Anterior cingulate cortex (tissue), 58 donors: ENCODE results near the gene JADE2.
"Not testable (repeated sequence)": the region's sequence is repeated elsewhere in the genome, so short reads cannot be mapped to it uniquely, and the experiment has no call there.

ENCODE experiments used
- DNase-seq, 58 donors: peaks; one replicate each; lab custom pipeline; 2025; lab: John Stamatoyannopoulos, UW

Gene JADE2

DNA sequence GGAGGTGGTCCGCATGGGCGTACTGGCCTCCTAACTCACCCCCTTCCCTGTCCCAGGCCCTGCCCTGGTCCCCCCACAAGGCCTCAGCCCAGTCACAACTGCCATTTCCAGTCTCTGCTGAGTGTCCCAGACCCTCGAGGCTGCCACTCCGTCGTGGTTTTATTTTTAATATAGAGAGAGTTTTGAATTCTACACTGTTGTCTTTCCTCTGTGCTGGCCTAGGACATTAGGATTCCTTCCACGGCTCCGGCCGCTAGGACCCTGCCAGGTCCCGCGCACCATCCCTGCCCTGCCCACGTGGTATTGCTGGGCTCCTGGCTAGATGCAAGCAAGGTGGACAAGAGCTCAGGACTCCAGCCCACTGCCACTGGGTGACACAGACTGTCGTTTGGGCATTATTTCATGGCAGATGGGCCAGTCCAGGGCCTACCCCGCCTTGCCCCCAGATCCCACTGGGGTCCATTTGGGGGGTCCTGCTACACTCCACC, 53.9 kb downstream of the JADE2 start:
- no peak for DNase-seq

DNA sequence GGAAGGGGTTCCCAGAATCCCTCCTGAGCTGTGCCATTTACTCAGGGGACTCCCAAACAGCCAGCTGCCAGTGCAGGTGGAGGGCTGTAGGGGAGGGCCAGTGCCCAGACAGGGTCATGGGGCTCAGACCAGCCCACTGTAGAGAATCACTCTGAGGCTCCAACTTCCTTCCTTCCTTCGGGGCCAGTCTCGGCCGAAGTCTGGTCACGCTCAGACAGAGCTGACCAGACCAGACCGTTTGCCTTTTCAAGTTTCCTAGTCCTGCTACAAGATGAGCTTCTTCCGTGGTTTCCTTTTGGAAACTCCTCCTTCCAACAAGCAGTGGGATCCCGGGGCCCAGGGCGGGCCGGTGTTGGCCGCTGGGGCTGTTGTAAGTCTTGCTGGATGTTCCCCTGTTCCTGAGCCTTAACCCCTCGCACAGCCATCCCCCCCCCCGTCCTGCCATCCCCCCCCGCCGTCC, 54.6 kb downstream of the JADE2 start:
- peak in 2 of 58 donors; percentile 15 to 57 for DNase-seq

DNA sequence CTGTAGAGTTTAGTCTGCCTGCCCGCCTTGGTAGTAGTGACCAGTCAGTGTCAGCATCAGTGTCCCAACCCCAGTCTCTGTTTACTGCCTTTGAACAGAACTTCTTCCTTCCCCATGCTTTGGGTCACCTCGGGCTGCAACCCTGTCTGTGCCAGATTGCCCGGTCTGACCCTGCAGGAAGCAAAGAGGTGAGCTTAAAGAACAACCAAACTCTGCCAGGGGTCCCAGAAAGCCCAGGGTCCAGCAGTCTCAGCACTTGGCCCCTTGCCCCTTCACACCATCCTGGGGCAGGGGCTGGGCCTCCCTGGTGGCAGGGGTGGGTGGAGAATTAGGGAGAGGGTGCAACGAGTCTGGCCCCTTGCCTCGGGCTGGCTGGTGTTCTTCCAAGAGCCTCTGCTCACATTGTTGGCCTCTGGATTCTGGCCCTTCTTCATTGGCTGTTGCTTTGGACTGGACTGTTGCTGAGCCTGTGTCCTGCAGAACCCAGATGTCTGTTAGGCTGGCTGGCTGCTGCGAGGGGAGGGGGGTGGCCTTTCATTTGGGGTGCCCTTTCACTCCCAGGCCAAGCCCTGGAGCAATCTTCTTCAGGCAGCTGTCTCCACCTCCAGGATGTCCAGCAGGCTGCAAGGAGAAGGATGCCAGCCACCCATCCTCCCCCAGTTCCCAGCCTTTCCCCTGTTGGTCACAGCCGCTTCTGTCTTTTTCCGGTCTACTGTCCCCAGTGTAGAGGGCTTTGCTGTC, 55.9 kb downstream of the JADE2 start:
- peak in 2 of 58 donors; percentile 22 to 25 for DNase-seq

DNA sequence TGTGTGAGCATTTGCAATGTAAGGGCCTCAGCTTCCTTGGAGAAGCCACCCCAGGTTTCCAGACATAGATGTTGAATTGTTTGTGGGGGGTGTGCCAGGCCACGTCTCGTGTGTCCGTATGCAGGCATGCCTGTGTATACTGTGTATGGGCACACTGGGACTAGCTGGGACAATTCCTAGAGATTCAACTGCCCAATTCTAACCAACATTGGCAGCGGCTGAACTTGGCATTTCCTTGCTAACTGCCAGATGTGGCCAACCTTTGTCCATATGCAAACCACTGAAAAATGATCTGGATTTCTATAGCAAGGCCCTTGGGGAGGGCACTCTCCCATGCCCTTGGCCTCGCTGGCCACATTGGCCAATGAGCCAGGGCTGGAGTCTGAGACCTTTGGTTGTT, 56.8 kb downstream of the JADE2 start:
- DNase-seq: no peak

DNA sequence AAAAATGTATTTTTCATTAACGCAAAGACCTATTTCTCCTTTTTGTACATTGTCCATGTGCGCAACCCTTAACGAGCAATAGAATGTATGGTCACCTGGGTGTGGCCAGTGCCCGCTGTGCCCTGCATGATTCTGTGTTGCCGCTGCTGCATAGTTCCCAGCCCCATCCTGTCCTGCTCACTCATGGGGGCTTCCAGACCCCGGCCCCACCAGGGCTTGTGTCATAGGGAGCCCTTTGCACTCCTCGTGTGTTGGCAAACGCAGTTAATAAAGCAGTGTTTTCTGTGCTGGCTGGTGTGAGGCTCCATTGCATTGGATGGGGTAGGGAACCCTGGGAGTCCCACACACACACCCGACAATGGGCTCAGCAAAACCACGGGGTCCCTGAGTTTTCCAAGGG, 57.5 kb downstream of the JADE2 start:
- DNase-seq: no peak

DNA sequence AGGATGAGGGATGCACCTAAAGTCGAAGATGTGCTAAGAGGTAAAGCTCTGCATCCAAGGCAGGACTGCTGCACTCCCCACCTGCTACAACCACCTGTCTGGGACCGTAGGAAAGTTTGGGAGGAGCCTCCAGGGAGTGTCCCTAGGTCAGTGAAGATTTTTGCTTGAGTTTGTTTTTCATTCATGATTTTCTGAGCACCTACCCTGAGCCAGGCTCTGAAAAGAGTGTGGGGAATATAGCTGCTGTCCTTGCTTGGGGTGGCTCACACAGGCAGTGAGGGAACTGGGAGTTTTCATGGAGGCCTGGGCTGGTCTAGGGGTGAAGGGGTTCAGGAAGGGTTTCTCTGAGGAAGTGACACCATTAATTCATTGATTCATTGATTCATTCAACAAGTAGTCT, 58.3 kb downstream of the JADE2 start:
- no peak for DNase-seq

DNA sequence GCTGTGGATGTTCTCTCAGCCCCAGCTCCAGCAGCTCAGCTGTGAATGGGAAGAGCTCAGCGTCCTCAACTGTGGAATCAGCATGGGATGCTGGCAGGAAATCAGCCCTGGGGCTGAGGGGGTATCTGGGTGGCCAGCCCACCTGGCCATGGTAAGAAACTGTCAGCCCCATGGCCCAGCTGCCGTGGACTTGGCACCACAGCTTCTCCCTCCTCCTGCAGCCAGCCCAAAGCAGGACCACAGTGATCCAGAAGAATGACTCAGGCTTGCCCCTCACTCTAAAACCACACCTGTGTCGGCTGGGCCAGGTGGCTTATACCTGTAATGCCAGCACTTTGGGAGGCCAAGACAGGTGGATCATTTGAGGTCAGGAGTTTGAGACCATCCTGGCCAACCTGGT, 59.2 kb downstream of the JADE2 start:
- DNase-seq: no peak

DNA sequence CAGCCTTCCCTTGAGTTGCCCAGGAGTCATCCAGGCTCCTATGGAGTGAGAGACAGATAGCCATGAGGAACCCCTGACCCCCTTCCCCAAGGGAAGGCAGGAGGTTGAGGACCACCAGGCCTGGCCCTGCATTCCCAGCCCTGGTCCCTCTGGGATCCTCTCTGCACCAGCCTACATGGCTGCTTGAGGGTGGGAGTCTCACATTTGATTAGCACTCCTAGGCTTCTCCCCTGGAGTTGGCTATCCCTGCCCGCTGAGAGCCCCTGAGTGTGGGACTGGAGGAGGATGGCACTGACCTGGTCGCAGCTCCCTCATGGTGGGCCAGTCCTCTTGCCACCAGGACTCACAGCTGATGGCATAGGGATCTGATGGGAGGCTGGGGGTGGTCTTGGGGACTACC, 60.5 kb downstream of the JADE2 start:
- DNase-seq: no peak

DNA sequence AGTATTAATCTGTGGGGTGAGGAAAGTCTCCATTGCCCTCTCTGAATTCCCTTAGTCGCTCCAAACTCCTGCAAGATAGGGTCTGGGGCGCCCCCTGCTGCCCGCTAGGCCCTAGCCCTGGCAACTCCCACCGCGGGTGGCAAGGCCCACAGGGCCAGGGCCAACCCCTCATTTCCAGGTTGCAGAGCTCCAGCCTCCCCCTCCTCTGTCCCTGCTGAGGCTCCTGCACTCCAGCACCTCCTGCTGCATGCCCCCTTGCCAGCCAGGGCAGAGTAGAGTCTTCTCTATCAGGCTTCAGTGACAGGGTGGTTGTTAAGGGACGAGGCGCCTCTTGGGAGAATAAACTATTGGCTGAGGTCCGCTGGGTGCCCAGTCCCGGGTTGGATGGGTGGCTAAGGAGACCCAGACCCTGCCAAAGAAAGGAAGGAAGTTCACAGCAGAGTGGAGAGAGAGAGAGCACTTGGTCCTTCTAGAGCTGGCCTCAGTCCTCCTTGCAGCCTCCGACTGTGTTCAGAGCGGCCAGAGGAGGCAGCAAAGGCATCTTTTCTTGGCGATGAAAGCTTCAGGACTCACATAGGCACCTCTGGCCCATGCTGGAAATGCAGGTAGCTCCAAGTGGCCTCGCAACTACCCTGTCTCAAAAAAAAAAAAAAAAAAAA, 61.5 kb downstream of the JADE2 start:
- DNase-seq: peak in 49 of 58 donors; percentile 17 to 80 (median 48)

DNA sequence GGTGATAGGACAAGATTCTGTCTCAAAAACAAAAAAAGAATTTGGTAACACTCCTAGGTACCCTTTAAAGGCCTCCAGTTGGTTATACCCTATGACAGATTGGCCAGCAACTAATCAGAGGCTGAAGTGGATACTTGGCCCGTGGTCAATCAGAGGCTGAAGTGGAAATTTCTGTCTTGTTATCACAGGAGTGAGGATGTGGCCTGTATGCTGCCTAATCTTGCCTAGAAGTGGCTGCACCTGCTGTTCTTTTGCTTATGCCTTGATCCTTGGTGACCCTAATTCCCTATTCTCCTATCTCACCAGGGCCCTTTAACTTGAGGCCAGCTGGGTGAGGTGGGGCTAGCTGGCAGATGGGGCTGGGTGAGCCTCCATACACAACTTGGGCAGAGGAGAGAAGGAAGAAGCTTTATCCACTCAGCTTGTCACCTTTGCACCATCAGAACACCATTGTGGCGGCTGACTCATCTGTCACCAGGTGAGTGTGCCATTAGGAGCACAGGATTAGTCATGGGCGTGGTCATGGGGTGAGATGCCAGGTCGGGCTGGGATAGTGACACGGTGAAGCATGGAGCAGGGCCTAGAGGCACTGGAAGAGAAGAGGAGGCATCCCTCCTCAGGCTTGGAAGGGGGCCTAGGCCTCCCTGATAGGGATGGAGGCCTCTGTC, 65.7 kb downstream of the JADE2 start:
- DNase-seq: no peak

DNA sequence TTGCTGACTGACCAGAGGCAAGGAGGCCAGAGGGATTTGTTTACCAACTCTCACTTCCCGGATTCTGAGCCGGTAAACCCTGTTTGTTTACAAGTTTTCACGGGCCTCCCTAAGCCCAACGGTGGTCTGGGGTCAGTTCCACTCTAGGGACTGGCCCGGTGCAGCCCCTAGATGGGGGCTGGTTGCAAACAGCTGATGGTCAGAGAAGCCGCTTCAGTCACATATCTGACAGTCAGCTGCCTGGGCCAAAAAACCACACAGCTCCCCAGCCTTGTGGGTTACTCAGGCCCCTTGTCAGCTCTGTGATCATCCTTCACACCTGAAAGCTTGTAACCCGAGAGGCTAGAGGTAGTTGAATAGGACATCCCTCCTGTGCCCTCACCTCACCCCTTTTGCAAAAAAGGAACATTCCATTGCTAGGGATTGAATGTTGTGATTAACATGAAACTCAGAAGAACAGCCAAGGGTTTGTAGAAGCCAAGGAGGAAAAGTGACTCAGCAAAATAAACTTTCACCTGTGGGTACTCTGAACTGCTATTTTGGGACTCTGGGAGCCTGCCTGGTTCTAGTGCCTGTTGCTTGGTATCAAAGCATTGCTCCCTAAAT, 66.8 kb downstream of the JADE2 start:
- no peak for DNase-seq

DNA sequence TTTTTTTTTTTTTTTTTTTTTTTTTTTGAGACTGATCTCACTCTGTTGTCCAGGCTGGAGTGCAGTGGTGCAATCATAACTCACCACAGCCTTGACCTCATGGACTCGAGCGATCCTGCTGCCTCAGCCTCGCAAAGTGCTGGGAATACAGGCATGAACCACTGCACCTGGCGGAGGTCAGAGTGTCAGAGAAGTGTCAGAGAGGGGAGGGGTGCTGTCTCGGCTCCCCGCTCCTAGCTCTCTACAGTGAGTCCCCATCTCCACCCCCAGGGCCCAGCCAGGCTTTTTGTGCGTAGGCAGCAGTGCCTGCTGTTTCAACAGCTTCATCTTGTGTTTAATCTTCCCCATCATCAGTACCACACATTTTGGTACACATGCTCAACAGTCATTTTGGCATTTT, 68.9 kb downstream of the JADE2 start:
- DNase-seq: peak in 18 of 58 donors; percentile 21 to 66 (median 38)

DNA sequence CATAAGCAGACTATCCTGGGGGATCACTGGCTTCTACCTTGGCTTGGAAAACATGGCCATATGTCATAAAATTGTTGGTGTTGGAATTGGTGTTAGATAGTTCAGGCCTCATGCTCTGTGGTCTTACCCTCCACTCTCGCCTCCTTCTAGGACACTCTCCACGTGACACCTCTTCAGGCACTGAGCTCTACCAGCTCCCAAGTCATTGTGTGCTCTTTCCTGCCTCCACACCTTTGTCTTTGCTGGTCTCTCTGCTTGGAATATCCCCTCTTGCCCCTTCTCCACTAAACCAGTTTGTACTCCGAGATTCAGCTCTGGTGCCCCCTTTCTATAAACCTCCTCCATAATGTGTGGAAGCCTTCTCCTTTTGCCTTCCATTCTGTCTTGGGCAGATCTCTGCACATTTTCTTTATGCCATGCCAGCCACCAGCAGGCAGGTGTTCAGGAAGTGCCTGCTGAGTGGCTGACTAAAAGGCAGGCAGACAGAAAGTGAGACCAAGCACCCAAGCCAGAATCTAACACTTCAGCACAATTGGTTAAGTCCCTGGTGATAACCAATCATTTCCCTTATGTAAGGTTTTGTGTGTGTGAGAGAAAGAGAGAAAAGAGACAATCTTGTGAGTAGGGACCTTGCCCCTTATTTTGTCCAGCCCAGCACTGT, 69.5 kb downstream of the JADE2 start:
- DNase-seq: peak in 2 of 58 donors; percentile 14 to 19

DNA sequence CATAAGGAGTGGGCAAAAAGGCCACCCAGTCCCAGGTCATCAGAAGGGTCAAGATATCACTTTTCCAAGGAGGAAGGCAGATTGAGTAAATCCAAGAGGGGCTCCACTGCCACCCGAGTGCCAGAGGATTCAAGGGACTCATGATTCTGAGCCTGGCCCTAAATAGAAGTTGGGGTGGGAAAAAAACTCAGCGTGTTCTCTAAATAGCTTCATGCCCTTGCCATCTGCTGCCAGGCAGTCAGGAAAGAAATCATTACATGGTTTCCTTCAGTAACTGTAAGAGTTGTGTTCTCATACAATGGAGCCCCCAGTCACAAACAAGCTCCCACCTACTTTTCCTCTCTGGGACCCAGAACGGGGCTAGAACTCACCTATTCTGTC, 70.0 kb downstream of the JADE2 start:
- peak in 2 of 58 donors; percentile 19 to 35 for DNase-seq

DNA sequence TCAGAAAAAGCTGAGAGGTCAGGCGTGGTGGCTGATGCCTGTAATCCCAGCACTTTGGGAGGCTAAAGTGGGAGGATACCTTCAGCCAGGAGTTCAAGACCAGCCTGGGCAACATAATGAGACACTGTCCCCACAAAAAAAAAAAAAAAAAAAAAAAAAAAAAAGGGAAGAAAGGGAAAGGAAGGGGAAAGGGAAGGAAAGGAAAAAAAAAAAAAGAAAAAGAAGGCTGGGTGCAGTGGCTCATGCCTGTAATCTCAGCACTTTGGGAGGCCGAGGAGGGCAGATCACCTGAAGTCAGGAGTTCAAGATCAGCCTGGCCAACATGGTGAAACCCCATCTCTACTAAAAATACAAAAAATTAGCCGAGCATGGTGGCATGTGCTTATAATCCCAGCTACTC, 74.3 kb downstream of the JADE2 start:
- DNase-seq: not testable (repeated sequence)

DNA sequence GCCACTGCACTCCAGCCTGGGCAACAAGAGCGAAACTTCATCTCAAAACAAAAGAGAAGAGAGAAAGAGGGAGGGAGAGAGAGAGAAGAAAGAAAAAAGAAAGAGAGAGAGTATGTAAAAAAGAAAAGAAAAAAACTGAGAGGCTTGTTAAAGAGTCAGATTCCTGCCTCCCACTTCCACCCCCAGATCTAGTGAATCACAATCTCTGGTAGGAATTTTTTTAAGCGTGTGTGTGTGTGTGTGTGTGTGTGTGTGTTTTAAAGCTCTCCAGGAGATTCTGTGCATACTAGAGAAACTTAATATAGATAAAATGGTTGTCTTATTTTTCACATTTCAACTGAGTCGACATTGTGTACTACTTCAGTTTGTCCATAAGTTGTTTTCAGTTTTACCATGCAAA, 75.1 kb downstream of the JADE2 start:
- peak in 1 of 58 donors; percentile 36 for DNase-seq

DNA sequence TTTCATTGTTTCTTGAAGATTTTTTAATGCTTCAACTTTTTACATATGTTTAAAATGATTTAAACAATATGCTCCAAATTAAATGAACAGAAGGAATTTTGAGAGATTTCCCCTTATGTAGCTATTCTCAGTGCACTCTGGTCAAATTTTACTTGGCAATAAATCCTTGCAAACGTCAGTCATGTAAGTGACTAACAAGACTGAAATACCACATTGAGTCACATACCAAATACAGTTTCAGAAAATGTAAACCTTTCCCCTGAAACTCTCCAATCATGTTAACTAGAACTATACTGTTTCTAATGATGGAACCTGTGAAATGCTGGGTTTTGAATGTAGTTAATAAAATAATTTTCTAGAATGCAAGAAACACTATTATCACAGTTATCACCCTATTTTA, 77.6 kb downstream of the JADE2 start:
- no peak for DNase-seq

DNA sequence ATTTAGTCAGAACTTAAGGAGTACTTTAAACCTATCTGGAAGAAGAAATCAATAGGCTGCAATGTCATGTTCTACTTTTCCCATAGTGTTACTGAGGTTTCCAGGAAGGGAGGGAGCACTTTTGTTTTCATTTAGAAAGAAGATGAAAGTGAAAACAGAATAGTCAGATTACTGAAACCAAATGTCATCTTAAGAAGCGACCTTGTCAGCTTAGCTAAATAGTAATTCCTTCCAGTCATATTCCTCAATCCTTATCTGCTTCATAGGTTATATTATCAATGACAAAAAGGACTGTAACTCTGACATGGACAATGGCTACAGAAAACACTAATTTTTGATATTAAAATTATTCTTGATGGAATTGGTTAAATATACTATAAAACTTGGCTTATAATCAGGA, 79.4 kb downstream of the JADE2 start:
- DNase-seq: no peak

DNA sequence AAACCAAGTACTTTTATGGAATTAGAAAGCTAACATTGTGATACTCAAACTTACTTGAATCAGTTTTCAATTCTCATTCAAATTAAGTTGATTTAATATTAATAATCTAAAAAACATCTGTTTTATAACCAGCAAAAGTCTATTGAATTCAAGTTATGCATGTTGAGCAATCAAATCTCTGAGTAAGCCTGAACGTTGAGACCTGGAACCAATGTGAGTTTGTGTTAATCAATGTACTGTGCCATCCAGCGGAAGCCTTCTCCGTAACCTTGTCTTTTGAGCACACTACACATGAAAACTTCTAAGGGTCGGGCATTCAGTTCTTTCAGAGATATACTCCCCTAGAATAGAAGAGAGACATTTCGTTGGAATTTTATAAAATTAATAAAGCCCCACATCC, 81.3 kb downstream of the JADE2 start:
- DNase-seq: no peak

DNA sequence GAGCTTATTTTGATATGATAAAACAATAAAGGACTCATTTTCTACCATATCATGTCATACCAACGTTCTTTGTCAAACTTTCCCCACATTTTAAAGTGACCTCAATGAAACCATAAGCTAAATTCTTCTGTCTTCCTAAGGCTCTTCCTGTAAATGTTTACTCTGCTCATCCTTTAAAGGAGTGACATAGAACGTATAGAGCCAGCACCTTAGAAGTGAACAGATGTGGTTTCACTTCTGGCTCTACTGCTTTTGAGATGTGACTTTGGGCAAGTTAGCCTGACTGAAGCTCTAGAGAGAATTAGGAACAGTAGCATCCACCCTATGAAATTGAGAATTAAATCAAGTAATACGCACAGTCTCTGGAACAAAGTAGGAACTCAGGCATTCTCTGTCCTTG, 83.1 kb downstream of the JADE2 start:
- no peak for DNase-seq
